A204.1 (cell line): ENCODE results near the gene POLD3.
A peak's percentile ranks its signal among the peaks of the same experiment; 100 is the strongest.

Experiments used
- FAIRE-seq: peaks from 2 replicates; lab custom pipeline; 2012; peaks lifted over from hg19 to GRCh38; lab: Jason Lieb, UNC

POLD3 gene, protein sequence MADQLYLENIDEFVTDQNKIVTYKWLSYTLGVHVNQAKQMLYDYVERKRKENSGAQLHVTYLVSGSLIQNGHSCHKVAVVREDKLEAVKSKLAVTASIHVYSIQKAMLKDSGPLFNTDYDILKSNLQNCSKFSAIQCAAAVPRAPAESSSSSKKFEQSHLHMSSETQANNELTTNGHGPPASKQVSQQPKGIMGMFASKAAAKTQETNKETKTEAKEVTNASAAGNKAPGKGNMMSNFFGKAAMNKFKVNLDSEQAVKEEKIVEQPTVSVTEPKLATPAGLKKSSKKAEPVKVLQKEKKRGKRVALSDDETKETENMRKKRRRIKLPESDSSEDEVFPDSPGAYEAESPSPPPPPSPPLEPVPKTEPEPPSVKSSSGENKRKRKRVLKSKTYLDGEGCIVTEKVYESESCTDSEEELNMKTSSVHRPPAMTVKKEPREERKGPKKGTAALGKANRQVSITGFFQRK

DNA sequence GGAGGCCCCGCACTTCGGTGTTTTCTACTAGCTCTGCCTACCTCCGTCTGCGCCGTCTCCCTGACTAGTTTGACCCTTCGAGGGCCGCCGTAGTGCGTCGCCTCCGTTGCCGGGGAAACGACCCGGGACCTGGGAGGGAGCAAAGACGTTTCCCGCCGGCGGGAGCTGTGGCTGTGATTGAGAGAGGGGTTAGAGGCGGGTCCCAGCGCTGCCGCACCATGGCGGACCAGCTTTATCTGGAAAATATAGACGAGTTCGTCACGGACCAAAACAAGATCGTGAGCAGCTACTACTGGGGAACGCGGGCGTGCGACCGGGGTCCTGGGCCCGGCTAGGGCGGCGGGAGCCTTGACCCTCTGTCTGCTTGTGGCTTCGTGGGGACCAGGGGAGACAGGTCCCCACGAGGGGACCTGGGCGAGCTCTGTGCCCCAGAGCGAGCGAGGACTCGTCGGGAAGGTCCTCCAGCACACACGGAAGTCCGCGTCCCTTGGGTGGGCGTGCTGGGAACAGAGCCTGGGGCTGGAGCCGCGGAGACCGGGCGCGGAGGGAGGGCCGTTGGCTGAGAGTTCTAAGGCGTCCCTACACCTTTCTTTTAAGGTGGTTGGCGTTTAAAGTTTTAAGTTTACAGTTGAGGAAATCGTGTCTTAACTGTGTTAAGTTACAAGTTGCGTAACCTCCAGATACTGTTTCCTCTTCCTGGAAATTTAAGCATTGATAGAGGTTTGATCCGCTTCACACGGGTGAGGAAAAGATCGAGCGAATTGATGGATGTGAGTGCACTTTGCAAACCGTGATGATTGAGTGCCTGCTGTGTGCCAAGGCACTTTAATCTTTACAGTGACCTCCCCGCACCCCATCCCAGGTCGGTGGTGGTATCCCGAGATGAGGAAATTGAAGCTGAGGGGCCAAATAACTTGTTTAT lies at the start of gene POLD3:
Gene POLD3 (plus strand): TSS at position 142 of the 922 bp plus-strand sequence. CDS start 77 bp downstream, at position 219.
- FAIRE-seq: peak; percentile 84

DNA sequence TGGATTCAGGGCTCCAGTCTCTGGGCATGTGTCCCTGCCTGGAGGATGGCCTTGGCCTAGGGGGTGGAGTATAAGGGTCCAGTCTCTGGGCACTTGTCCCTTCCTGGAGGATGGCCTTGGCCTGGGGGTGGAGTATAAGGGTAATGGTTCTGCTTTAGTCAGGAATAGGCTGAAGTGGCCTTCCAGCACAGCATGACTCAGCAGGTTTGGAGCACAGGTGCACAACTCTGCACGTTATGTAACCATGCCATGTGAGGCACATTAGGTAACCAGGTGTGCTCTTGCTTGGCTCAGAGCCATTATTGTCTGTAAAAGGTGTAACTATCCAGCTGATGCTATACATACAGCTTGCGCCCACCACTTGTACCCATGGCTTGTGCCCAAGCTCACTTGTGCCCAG lies 48.4 kb upstream of the POLD3 start:
- no peak for FAIRE-seq

DNA sequence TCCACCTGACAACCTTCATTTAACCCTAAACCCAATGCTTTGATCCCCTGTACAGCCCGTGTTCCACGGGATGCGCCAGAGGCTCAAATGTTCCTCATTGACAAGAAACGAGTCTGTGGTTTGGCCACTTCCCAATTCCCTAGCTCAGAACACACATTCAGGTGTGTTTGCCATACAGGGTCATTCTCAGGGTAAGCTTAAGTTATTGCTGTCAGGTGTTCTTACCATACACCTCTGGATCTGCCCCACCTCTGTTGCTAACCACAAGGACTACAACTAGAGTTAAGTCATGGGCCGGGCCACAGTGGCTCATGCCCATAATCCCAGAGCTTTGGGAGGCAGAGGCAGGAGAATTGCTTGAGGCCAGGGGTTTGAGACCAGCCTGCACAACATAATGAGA lies 45.6 kb upstream of the POLD3 start:
- no peak for FAIRE-seq

DNA sequence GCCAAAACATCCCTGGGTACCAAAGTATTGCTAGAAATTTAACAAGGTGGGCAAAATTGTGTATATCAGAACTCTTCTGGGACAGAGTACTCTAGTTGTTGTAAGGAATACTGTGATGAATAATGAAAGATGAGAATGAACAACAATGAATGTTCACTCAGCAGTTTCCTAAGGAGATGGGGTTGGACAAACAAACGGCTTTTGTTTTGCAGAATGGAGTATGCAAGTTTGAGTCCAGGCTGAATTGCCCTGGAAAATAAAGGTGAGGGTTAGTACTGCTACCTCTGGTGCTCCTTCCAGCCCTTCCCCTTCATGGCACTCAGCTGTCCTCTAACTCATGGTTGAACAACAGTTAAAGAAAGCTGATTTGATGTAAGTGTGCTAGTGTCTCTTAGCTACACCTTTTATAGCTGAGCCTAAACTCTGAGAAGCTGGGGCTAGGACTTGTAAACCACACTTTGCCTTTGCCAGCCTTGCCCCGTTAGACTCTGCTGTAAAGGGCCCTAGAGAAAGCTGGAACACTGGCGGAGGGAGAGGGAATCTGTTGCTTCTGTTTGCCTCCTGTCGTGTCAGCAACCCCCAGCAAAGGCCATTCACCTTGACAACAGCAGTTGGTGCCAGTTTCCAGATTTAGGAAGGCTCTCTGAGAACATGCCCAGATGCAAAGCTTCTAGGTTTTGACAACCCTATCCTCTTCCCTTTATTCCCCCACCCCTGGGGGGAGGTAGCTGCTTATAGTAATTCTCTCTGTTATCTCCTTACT lies 41.2 kb upstream of the POLD3 start:
- FAIRE-seq: no peak

DNA sequence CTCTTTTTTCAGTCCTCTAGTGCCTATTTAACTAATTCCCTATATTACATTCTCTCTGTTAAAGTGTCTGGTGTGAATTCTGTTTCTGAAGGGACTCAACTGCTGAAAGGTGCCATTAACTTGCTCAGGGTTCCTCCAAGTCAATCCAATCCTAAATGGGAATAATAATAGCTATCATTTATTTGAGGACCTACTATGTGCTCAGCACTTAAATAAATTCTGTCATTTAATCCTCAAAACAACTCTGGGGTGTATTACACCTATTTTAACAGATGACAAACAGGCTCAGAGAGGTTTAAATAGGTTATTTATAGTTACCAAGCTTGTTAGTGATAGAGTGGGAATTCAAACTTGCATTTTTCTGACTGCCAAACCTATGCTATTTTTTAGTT lies 40.6 kb upstream of the POLD3 start:
- no peak for FAIRE-seq

DNA sequence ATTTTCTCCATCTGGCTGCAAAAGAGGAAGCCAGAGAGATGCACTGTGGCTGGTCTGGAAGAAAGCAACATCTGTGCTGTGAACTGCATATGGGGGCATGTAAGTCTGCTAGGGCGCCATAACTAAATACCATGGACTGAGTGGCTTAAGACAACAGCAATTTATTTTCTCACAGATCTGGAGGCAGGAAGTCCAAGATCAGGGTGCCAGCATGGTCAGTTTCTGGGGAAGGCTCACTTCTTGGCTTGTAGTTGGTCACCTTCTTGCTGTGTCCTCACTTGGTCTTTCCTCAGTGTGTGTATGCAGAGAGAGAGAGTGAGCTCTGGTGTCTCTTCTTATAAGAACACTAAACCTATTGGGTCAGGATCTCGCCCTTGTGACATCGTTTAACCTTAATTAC lies 34.9 kb upstream of the POLD3 start:
- FAIRE-seq: no peak

DNA sequence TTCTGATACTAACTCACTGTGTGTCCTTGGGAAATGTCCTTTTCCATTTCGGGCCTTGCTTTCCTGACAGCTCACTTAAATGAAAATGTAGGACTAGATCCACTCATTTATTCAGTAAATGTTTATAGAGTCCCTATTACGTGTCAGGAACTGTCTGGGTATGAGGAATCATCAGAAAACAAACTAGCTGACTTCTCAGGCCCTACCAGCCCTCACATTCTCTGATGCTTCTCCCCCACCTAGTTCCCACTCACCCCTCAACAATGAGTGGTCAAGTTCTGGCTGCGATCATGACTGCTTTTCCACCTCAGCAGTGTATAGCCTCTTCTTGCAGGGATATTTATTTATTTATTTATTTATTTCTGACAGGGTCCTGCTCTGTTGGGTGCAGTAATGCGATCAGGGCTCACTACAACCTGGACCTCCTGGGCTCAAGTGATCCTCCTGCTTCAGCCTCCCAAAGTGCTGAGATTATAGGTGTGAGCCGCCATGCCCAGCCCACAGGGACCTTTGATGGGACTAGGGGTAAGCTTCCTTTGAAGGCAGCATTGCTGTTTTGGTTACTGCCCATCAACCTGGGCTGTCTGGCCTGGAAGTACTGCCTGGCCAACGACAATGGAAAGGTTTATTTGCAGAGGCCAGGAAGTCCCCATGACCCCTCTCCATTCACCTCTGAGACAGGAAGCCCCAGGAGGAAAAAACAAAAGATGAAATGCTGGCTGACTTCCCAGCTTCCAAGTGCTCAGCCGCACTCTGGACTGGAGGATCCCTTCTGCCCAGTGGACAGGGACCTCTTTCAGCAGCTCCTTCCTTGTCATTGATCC lies 33.1 kb upstream of the POLD3 start:
- no peak for FAIRE-seq

DNA sequence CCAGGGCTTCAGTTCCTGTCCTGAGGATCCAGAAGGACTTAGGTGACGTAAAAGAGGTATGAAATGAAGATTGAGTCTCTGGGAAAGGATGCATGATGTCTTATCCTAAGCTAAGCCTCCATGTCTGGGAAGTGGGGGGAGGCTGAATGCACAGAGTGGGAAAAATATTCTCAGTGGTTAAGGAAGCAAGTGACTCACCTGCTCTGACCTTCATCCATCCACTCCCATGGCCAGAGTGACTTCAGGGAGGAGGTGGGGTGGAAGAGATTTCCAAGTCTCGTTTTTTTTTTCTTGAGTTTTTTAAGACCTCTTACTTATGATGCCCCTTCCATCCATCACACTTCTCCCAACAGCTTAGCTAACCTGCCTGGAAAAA lies 32.5 kb upstream of the POLD3 start:
- FAIRE-seq: no peak

DNA sequence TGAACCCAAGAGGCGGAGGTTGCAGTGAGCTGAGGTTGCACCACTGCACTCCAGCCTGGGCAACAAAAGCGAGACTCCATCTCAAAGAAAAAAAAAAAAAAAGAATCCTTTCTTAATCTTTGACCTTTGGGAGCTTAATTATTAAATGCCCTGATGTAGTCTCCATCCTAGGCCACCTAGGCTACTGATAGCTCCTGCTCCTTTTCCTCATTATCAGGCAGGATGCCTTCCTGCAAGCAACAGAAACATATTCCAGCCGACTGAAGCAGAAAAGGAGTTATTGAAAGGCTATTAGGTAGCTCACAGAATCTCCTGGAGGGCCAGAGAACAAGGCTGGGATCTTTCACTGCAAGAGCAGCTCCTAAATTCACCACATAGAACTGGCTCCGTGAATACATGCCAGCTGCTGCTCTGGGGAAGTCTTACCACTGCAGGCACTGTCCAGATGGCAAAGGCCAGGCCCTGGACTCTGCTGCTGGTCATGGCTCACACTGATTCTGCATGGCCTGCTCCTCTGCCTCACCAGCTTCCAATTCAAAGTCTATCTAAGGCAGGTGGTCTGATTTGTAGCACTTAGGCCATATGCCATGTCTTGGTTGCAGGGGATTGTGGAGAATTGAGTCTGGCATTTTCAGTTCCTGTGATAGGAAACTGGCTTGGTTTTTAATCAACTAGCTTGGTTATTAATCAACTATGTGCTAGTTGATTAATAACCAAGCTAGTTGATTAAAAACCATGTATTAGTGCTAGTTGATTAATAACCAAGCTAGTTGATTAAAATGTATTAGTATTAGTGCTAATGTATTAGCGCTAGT lies 26.0 kb upstream of the POLD3 start:
- no peak for FAIRE-seq

DNA sequence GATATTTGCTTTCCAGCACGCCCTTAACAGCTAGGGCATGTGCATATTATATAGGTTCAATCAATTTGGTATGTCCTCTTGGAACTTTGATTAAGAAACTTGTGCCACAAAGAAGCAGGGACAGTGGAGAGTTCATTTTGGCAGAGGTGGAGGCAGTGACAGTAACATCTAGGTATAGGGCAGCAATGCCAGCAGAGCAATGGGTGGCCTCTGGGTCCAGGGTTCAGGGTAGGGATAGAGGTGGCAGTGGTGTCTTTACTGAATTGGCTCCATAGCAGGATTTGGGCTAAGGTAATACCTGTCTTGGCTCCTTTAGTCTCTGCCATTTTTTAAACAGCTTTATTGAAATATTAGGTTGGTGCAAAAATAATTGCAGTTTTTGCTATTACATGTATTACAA lies 24.4 kb upstream of the POLD3 start:
- FAIRE-seq: no peak

DNA sequence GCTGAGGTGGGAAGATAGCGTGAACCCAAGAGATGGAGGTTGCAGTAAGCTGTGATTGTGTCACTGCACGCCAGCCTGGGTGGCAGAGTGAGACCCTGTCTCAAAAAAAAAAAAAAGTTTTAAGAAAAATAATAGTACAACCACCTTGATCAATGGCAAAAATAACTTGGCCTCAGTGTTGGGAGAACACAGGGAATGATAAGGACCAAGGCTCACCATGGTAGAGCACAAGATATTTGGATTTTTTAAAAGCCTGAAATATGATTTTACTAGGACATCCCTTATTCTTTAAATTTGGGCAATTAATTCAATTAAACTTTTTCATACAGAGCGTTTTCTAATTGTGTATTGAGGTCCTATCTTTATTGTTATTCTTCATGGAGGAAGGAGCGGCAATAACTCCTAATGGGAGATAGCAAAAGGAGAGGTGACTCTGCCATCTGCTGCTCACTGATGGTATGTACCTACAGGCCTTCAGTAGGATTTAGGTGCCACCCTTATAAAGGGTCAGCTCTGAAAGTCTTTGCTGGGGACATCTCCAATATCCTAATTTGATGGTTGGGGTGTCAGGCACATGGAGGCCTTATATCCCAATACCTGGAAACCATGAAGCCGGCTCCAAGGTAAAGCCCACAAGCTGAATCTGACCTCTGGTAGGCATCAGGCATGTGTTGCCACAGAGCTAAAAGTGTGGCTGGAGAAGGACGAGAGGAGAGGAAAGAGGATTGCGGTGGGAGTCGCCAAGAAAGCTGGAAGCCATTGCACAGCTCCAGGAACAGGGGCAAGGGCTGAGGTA lies 21.9 kb upstream of the POLD3 start:
- FAIRE-seq: peak; percentile 83

DNA sequence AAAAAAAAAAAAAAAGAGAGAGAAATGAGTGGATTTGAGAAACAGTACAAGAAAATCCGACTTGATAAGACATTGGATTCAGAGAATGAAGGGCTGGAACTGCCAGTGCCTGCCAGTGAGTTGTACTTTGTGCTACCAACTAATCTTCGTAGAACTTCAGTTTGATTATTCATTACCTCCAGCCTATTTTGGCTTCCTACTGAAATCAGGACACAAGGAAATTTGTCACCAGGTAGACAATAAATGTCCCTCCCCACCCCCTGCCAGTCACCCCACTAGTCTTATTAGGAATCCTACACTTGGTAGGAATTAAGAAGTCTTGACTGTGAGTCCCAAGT lies 21.4 kb upstream of the POLD3 start:
- no peak for FAIRE-seq

DNA sequence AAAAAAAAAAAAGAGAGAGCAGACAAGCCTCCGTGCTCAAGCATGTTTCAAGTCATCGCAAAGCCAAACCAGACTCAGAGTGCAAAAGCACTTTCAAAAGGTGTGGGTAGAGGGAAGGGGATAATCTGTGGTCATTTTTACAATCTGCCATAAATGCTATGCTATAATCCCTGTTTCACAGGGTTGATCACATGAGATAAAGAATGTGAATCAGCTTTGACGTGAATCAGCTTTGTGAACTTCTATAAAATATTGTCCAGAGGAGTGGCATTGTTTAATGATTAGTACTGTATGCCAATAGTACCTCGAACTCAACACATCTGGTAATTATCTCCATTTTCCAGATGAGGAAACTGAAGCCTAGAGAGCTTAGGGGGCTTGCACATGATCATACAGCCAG lies 20.0 kb upstream of the POLD3 start:
- no peak for FAIRE-seq

DNA sequence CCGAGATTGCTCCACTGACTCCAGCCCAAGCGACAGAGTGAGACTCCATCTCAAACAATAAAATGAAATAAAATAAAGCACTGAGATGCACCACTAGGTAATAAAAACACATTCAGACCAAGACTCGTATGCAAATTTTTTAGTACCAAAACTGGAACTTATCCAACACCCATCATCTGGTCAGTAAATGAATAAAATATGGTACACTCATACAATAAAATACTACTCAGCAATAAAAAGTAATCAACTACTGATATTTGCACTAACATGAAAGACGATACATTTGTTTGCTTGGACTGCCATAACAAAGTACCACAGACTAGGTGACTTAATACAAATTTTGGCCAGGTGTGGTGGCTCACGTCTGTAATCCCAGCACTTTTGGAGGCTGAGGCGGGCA lies 17.8 kb upstream of the POLD3 start:
- no peak for FAIRE-seq

DNA sequence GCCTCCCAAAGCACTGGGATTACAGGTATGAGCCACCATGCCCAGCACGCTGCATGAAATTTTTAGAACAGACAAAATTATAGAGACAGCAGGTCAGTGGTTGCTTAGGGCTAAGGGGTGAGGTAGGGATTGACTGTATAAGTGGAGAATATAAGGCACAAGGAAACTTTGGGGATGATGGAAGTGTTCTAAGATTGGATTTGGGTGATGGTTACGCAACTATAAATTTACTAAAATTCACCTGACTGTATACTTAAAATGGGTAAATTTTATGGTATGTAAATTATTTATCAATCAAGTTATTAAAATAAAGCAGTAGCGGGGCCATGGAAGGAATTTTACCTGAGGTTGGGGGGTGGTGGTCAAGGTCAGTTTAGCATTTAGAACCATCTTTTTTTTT lies 16.4 kb upstream of the POLD3 start:
- no peak for FAIRE-seq

DNA sequence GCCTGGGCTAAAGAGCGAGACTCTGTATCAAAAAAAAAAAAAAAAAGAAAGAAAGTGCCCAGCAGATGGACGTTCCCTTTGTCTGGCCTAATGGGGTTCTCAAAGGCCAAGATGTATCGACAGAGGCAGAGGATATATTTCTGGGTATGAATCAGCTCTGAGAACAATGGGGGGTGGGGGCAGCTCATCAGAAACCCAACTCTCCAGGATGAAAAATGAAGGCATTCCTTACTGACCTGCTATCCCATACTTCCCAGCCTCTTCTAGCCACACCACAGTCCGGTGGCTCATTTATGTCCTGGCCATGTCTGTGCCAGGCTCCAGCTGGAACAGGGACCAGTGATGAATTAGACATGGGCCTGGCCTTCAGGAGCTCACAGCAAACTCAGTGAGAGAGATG lies 15.2 kb upstream of the POLD3 start:
- no peak for FAIRE-seq

DNA sequence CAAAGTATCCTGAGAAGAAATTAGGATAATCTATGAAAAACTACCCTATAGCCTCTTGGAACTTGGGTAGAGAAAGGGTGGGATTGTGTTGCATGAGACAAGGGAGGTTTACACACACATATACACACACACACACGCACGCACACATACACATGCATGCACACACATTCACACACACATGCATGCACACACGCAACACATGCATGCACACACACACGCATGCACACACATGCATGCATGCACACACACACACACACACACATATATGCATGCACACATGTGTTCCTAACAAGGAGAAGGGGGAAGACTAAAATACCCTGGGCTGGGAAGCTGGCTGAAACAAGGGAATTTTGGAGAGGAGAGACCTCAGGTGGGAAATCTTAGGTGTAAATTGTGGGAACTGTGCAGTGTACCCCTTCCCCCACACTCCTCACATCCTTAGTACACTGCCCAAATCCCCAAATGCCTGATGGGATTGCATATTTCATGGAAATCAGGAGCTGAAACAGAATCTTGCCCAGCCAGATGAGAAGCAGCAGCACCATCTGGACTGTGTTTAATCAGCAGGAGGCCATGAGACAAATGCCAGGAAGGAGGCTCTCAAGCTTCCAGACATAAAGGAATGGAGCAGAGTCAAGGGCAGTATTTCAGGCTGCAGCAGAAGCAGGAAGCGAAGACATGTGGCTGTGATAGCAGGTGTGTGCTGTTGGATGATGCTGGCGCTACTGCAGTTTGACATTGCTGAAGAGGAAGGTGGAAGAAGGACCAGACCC lies 14.6 kb upstream of the POLD3 start:
- FAIRE-seq: no peak

DNA sequence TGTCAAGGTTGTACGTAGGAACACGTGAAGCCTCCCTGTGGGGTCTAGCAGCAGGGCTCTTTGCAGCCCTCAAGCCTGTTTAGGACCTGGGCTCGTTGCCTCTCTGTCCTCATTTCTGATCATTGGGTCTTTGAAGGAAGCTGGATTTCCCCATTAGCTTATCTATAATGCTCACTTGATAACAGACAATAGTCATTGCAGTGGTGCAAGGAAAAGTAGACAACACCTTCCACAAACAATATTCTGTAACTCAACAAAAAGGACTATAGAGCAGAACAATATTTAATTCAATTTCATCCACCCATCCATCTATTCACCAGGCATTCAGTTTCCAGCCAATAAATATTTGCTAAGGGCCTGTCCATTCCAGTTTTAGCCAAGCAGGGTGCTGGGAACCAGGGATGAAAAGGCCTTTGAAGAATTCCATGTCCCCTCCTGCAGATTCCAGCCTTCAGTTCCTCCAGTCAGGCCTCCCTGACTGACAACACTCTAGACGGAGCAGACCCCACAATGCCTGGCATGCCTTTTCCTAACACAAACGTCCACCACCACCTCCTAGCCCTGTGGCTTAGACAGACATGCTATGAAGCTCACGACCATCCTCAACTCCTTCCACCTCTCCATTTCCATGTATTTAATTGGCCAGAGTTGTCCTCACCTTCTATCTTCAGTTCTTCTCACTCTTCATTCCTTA lies 12.7 kb upstream of the POLD3 start:
- FAIRE-seq: no peak
